GM23338 (cell line): ENCODE data around the gene OIT3. TPM values are rescaled to one million over a fixed set of nuclear protein-coding genes. Genes with fewer than 3 reads are reported as not detected.

Experiments
- ATAC-seq: fragments of 200-7000 bp; cut with Tn5 transposase; 3 replicates; pipeline ENCODE4 v1.9.1; 2020
- DNase-seq: peaks from one replicate; pipeline ENCODE4 v3.0.0-alpha.2; 2015; ENCODE audit warnings: low spot score
- H2AFZ ChIP-seq: fragments of 200-600 bp; sonication (generic); 2 replicates; pipeline ENCODE4 v1.8.0; 2016; ENCODE audit warnings: antibody characterized with exemption, mild to moderate bottlenecking, moderate library complexity
- H3F3A ChIP-seq: fragments of 200-600 bp; sonication (generic); replicated peaks from 2 replicates; pipeline ENCODE4 v1.8.0; 2017; ENCODE audit warnings: antibody characterized with exemption, mixed run types, low read depth
- H3K27ac ChIP-seq: fragments of 200-600 bp; sonication (generic); 2 replicates; pipeline ENCODE4 v1.6.1; 2016; ENCODE audit warnings: low read depth
- H3K27me3 ChIP-seq: fragments of 200-600 bp; sonication (generic); 2 replicates; pipeline ENCODE4 v1.8.0; 2016; ENCODE audit warnings: mild to moderate bottlenecking, mixed run types, moderate library complexity; ENCODE audit not compliant: insufficient read depth
- H3K36me3 ChIP-seq: fragments of 200-600 bp; sonication (generic); 2 replicates; pipeline ENCODE4 v1.8.0; 2016; ENCODE audit warnings: mild to moderate bottlenecking; ENCODE audit not compliant: insufficient read depth
- H3K4me1 ChIP-seq: fragments of 200-600 bp; sonication (generic); 2 replicates; pipeline ENCODE4 v1.8.0; 2016; ENCODE audit warnings: mild to moderate bottlenecking, moderate library complexity; ENCODE audit not compliant: insufficient read depth
- H3K4me2 ChIP-seq: fragments of 200-600 bp; sonication (generic); 2 replicates; pipeline ENCODE4 v1.7.1; 2017; ENCODE audit warnings: mixed run types
- H3K4me3 ChIP-seq: fragments of 200-600 bp; sonication (generic); 2 replicates; pipeline ENCODE4 v1.6.1; 2016; ENCODE audit warnings: mixed run types
- H3K79me2 ChIP-seq: fragments of 200-600 bp; sonication (generic); replicated peaks from 2 replicates; pipeline ENCODE4 v1.8.0; 2017; ENCODE audit warnings: mild to moderate bottlenecking; ENCODE audit not compliant: insufficient read depth
- H3K9me2 ChIP-seq: fragments of 200-600 bp; sonication (generic); 2 replicates; pipeline ENCODE4 v1.8.0; 2017; ENCODE audit not compliant: insufficient read depth
- H4K20me1 ChIP-seq: fragments of 200-600 bp; sonication (generic); replicated peaks from 2 replicates; pipeline ENCODE4 v1.8.0; 2017; ENCODE audit warnings: mild to moderate bottlenecking; ENCODE audit not compliant: insufficient read depth
- H3K27ac Mint-ChIP-seq: 2 replicates; pipeline ENCODE4 v1.8.0; 2020; ENCODE audit warnings: inconsistent platforms, mild to moderate bottlenecking, moderate library complexity, mixed read lengths
- H3K27me3 Mint-ChIP-seq: 3 replicates; pipeline ENCODE4 v1.8.0; 2022; ENCODE audit warnings: low read depth, mild to moderate bottlenecking, moderate library complexity, mixed read lengths, inconsistent platforms; ENCODE audit not compliant: insufficient read depth, poor library complexity
- H3K36me3 Mint-ChIP-seq: 3 replicates; pipeline ENCODE4 v1.8.0; 2021; ENCODE audit warnings: low read depth, mild to moderate bottlenecking, inconsistent platforms, moderate library complexity, mixed read lengths
- H3K4me1 Mint-ChIP-seq: 3 replicates; pipeline ENCODE4 v1.8.0; 2020; ENCODE audit warnings: mild to moderate bottlenecking, inconsistent platforms, mixed read lengths
- H3K4me3 Mint-ChIP-seq: 3 replicates; pipeline ENCODE4 v1.8.0; 2021; ENCODE audit warnings: moderate library complexity, mild to moderate bottlenecking, inconsistent platforms, mixed read lengths
- H3K9me3 Mint-ChIP-seq: 3 replicates; pipeline ENCODE4 v1.8.0; 2020; ENCODE audit warnings: moderate library complexity, mild to moderate bottlenecking, inconsistent platforms, mixed read lengths
- ETS1 ChIP-seq: IDR thresholded peaks from 2 replicates; pipeline ENCODE4 v1.6.1; 2016; ENCODE audit warnings: antibody characterized with exemption
- JUNB ChIP-seq: IDR thresholded peaks from one replicate; pipeline ENCODE4 v1.6.1; 2016; ENCODE audit warnings: antibody characterized with exemption; ENCODE audit not compliant: unreplicated experiment
- NANOG ChIP-seq: IDR thresholded peaks from 2 replicates; pipeline ENCODE4 v1.6.1; 2016; ENCODE audit warnings: antibody characterized with exemption, borderline replicate concordance
- POLR2AphosphoS5 ChIP-seq: IDR thresholded peaks from 2 replicates; pipeline ENCODE4 v1.6.1; 2016; ENCODE audit warnings: antibody characterized with exemption, low read depth
- ZNF462 ChIP-seq: fragments of 250-450 bp; sonication (Bioruptor Pico); IDR thresholded peaks from 2 replicates; pipeline ENCODE4 v1.5.0; 2020; ENCODE audit warnings: mild to moderate bottlenecking, moderate library complexity
- polyA plus RNA-seq: library from polyadenylated mRNA; unstranded; fragments of >200 nt; fragmentation: Nextera tagmentation; extraction: Ambion mirVana; gene quantifications from 2 replicates; pipeline ENCODE4 v1.2.1, GENCODE V29; 2016
- total RNA-seq: library from RNA; depleted of rRNA; stranded (reverse); fragments of >200 nt; shearing (Covaris generic); gene quantifications from 2 replicates; pipeline ENCODE4 v1.2.3, GENCODE V29; 2014

Gene OIT3
- total and polyA plus RNA-seq, 2 experiments from 2014 or later = not detected

GRCh38 chr10:72956001-72956400, 62.5 kb downstream of the OIT3 start:
- H3K4me1 ChIP-seq = peaks cover 22% of the 10 kb centered on the region
- no peaks in the 10 kb centered on the region for H3K9me2 ChIP-seq
- TF ChIP-seq ZNF462 (CRISPR knock-in tag) = no peak
- no peak for TF ChIP-seq NANOG
- no peak overlapping the region for H3K4me3 Mint-ChIP-seq
- peaks cover 5% of the 10 kb centered on the region for H3K27me3 Mint-ChIP-seq
- no peak for DNase-seq
- H3K4me3 ChIP-seq = no peak overlapping the region
- no peak overlapping the region for H3K27ac ChIP-seq
- no peaks in the 10 kb centered on the region for H4K20me1 ChIP-seq
- H3K4me2 ChIP-seq = no peak overlapping the region
- H3K36me3 ChIP-seq = no peaks in the 10 kb centered on the region
- no peak overlapping the region for H2AFZ ChIP-seq
- H3K27me3 ChIP-seq = no peaks in the 10 kb centered on the region
- peaks cover 26% of the 10 kb centered on the region for H3K4me1 Mint-ChIP-seq
- no peaks in the 10 kb centered on the region for H3K9me3 Mint-ChIP-seq
- no peaks in the 10 kb centered on the region for H3F3A ChIP-seq
- no peaks in the 10 kb centered on the region for H3K36me3 Mint-ChIP-seq
- no peak overlapping the region for H3K27ac Mint-ChIP-seq
- no peak for ATAC-seq
- no peaks in the 10 kb centered on the region for H3K79me2 ChIP-seq

- H3K4me1 Mint-ChIP-seq = no peaks in the 10 kb centered on the region
- TF ChIP-seq POLR2AphosphoS5 (no peak), ETS1 (no peak), JUNB (no peak)
- peaks cover 13% of the 10 kb centered on the region for H3K36me3 Mint-ChIP-seq
- peaks cover 48% of the 10 kb centered on the region for H3K9me3 Mint-ChIP-seq
- no peaks in the 10 kb centered on the region for H3K27me3 ChIP-seq
- DNase-seq (no peak), ATAC-seq (no peak)
- peaks cover 5% of the 10 kb centered on the region; the same call in 1 of the 2 replicates for H3K36me3 ChIP-seq
- no peak overlapping the region for H2AFZ ChIP-seq
- H3K4me2 ChIP-seq = no peak overlapping the region
- H3K79me2 ChIP-seq = no peaks in the 10 kb centered on the region
- no peak overlapping the region for H3K27ac Mint-ChIP-seq
- no peak overlapping the region for H3K27ac ChIP-seq
- no peaks in the 10 kb centered on the region for H3K4me1 ChIP-seq
- H3F3A ChIP-seq = no peaks in the 10 kb centered on the region
- H3K9me2 ChIP-seq = peaks cover 3% of the 10 kb centered on the region; the same call in 1 of the 2 replicates
- H3K4me3 ChIP-seq = no peak overlapping the region
- no peak overlapping the region for H3K4me3 Mint-ChIP-seq
- H4K20me1 ChIP-seq = no peaks in the 10 kb centered on the region
- H3K27me3 Mint-ChIP-seq = no peaks in the 10 kb centered on the region
These were observed 83.3 kb downstream of the OIT3 start for GRCh38 chr10:72976886-72977285.
